PC-9 (cell line): ENCODE results near the gene SLC25A52.

Experiments
- EZH2 ChIP-seq: fragments of 200-600 bp; sonication (generic); IDR thresholded peaks from 2 replicates; pipeline ENCODE4 v1.8.0; 2017; ENCODE audit warnings: antibody characterized with exemption, low read depth
- TF ChIP-seq, protein P1 (sequence below): fragments of 200-600 bp; sonication (generic); conservative IDR thresholded peaks from 2 replicates; pipeline ENCODE4 v1.6.1; 2017; ENCODE audit warnings: mixed run types, antibody characterized with exemption, mild to moderate bottlenecking, moderate library complexity

GRCh38 chr18:31795747-31796146, 35.1 kb upstream of the SLC25A52 start:
- TF ChIP-seq, protein P1, sequence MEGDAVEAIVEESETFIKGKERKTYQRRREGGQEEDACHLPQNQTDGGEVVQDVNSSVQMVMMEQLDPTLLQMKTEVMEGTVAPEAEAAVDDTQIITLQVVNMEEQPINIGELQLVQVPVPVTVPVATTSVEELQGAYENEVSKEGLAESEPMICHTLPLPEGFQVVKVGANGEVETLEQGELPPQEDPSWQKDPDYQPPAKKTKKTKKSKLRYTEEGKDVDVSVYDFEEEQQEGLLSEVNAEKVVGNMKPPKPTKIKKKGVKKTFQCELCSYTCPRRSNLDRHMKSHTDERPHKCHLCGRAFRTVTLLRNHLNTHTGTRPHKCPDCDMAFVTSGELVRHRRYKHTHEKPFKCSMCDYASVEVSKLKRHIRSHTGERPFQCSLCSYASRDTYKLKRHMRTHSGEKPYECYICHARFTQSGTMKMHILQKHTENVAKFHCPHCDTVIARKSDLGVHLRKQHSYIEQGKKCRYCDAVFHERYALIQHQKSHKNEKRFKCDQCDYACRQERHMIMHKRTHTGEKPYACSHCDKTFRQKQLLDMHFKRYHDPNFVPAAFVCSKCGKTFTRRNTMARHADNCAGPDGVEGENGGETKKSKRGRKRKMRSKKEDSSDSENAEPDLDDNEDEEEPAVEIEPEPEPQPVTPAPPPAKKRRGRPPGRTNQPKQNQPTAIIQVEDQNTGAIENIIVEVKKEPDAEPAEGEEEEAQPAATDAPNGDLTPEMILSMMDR: no peak
- no peak for TF ChIP-seq EZH2
